K562 (cell line): ENCODE data around the gene ZNF628. TPM values are rescaled to one million over a fixed set of nuclear protein-coding genes. Genes with fewer than 3 reads are reported as not detected.

Experiments used
- ASH1L ChIP-seq: fragments of 450-650 bp; IDR thresholded peaks from 2 replicates; pipeline ENCODE4 v1.6.1; 2018; ENCODE audit warnings: borderline replicate concordance, mild to moderate bottlenecking, low read depth; ENCODE audit not compliant: partially characterized antibody
- CBX2 ChIP-seq: fragments of 200-600 bp; sonication (generic); IDR thresholded peaks from one replicate; pipeline ENCODE4 v1.6.1; 2012; ENCODE audit warnings: mild to moderate bottlenecking, low read length, inconsistent platforms; ENCODE audit not compliant: insufficient read depth, poor library complexity, severe bottlenecking
- CC2D1A ChIP-seq: fragments of 450-650 bp; IDR thresholded peaks from 2 replicates; pipeline ENCODE4 v1.6.1; 2017; ENCODE audit warnings: mild to moderate bottlenecking
- CGGBP1 ChIP-seq: fragments of 250-450 bp; sonication (Bioruptor Pico); IDR thresholded peaks from 2 replicates; pipeline ENCODE4 v1.9.0; 2021; ENCODE audit warnings: mild to moderate bottlenecking
- DEAF1 ChIP-seq: fragments of 450-650 bp; formaldehyde crosslinking; IDR thresholded peaks from 2 replicates; pipeline ENCODE4 v1.4.0; 2020; ENCODE audit warnings: mild to moderate bottlenecking, moderate library complexity
- ELF1 ChIP-seq: fragments of 200-800 bp; sonication (Bioruptor generic); IDR thresholded peaks from 2 replicates; pipeline ENCODE4 v1.6.1; 2016; ENCODE audit warnings: missing genetic modification characterization, missing compliant biosample characterization
- EP300 ChIP-seq: IDR thresholded peaks from 2 replicates; pipeline ENCODE4 v1.6.1; 2012; ENCODE audit warnings: low read length, improper control_type of control experiment
- FOSL1 ChIP-seq: fragments of 200-800 bp; sonication (Bioruptor generic); conservative IDR thresholded peaks from 2 replicates; pipeline ENCODE4 v1.6.1; 2016; ENCODE audit warnings: missing genetic modification characterization, missing compliant biosample characterization
- FUS ChIP-seq: fragments of 200-400 bp; formaldehyde crosslinking; optimal IDR thresholded peaks from 2 replicates; pipeline ENCODE3; 2017; ENCODE audit warnings: low read depth, low read length
- HNRNPUL1 ChIP-seq: fragments of 200-400 bp; formaldehyde crosslinking; IDR thresholded peaks from 2 replicates; pipeline ENCODE4 v1.6.1; 2017; ENCODE audit warnings: low read length
- NCOA4 ChIP-seq: fragments of 450-650 bp; IDR thresholded peaks from 2 replicates; pipeline ENCODE4 v1.6.1; 2018; ENCODE audit warnings: mild to moderate bottlenecking; ENCODE audit not compliant: partially characterized antibody
- PPARD ChIP-seq: fragments of 250-450 bp; sonication (Bioruptor Pico); IDR thresholded peaks from 2 replicates; pipeline ENCODE4 v1.8.0; 2022; ENCODE audit warnings: inconsistent platforms, mild to moderate bottlenecking, moderate library complexity
- PYGO2 ChIP-seq: fragments of 450-650 bp; IDR thresholded peaks from 2 replicates; pipeline ENCODE4 v1.6.1; 2016; ENCODE audit warnings: mild to moderate bottlenecking, missing genetic modification characterization, moderate library complexity, missing compliant biosample characterization
- RFX7 ChIP-seq: fragments of 250-450 bp; sonication (Bioruptor Pico); IDR thresholded peaks from 2 replicates; pipeline ENCODE4 v1.5.1; 2021; ENCODE audit warnings: mild to moderate bottlenecking
- RNF2 ChIP-seq: sonication (generic); IDR thresholded peaks from 2 replicates; pipeline ENCODE4 v1.6.1; 2016
- SIN3B ChIP-seq: fragments of 450-650 bp; IDR thresholded peaks from 2 replicates; pipeline ENCODE4 v1.6.1; 2017; ENCODE audit warnings: low read depth, mild to moderate bottlenecking, moderate library complexity
- SIRT6 ChIP-seq: IDR thresholded peaks from one replicate; pipeline ENCODE4 v1.6.1; 2012; ENCODE audit warnings: low read depth, mild to moderate bottlenecking, control low read depth, inconsistent platforms, low read length, moderate library complexity
- USF2 ChIP-seq: sonication (generic); formaldehyde crosslinking; IDR thresholded peaks from 2 replicates; pipeline ENCODE4 v1.5.0; 2020; ENCODE audit warnings: missing genetic modification reagents
- ZBTB33 ChIP-seq: sonication (generic); formaldehyde crosslinking; IDR thresholded peaks from 2 replicates; pipeline ENCODE4 v1.8.1; 2023; ENCODE audit warnings: mild to moderate bottlenecking, missing genetic modification reagents
- ZNF146 ChIP-seq: IDR thresholded peaks from one replicate; pipeline ENCODE4 v1.6.1; 2018; ENCODE audit warnings: missing compliant biosample characterization; ENCODE audit not compliant: unreplicated experiment
- ZNF174 ChIP-seq: fragments of 250-450 bp; sonication (Bioruptor Pico); IDR thresholded peaks from 2 replicates; pipeline ENCODE4 v1.4.0; 2020; ENCODE audit warnings: mild to moderate bottlenecking
- ZNF398 ChIP-seq: fragments of 250-450 bp; sonication (Bioruptor Pico); IDR thresholded peaks from 2 replicates; pipeline ENCODE4 v1.8.0; 2021; ENCODE audit warnings: moderate library complexity, mild to moderate bottlenecking, inconsistent platforms
- ZNF780A ChIP-seq: fragments of 250-450 bp; sonication (Bioruptor Pico); IDR thresholded peaks from 2 replicates; pipeline ENCODE4 v1.5.0; 2021; ENCODE audit warnings: mild to moderate bottlenecking
- ZNF785 ChIP-seq: fragments of 250-450 bp; sonication (Bioruptor Pico); IDR thresholded peaks from 2 replicates; pipeline ENCODE4 v1.4.0; 2020; ENCODE audit warnings: mild to moderate bottlenecking
- polyA plus RNA-seq, 8 experiments: library from polyadenylated mRNA; depleted of rRNA in 4 of 8; stranded (reverse) in 5 of 8; unstranded in 3 of 8; fragments of >200 nt; fragmentation: Nextera tagmentation in 2 of 8; fragmentation: Illumina TruSeq in 1 of 8; extraction: Ambion mirVana in 2 of 8; extraction: Trizol in 1 of 8; gene quantifications; 2 replicates each; pipeline versions ENCODE4 v1.2.1 to v1.2.3, GENCODE V29; 2011 to 2014; ENCODE audit warnings: inconsistent platforms in 1 of 8, missing spikeins in 1 of 8
- total RNA-seq, 7 experiments: library from RNA; depleted of rRNA in 6 of 7; stranded (reverse); fragments of >200 nt in 6 of 7; fragmentation: Illumina TruSeq in 2 of 7; extraction: Trizol in 2 of 7; gene quantifications; 2 replicates each; pipeline versions ENCODE4 v1.2.1 to v1.2.3, GENCODE V29; 2011 to 2021; ENCODE audit warnings: low replicate concordance in 1 of 7

The ZNF628 gene
- total and polyA plus RNA-seq, 9 of the 15 experiments (the other 6 are each of a cell fraction or from before 2014, with no cell fraction given): 0.13 to 13.6 (median 2.2) TPM; not detected in 3

- TF ChIP-seq ZNF398 (CRISPR knock-in tag) (no peak), DEAF1 (CRISPR knock-in tag) (no peak), ZNF780A (CRISPR knock-in tag) (no peak), CGGBP1 (no peak), ZNF785 (CRISPR knock-in tag) (no peak), FOSL1 (tag) (peak; percentile 9), ASH1L (peak; percentile 63), FUS (no peak), CBX2 (no peak), ZNF146 (CRISPR knock-in tag) (no peak), SIN3B (no peak), PPARD (CRISPR knock-in tag) (no peak), USF2 (CRISPR knock-in tag) (peak; percentile 49; the same call in 1 of the 2 replicates), ZBTB33 (CRISPR knock-in tag) (peak; percentile 61; the same call in 1 of the 2 replicates), RFX7 (CRISPR knock-in tag) (0 out of 2 replicates have a peak, but pooled peaks have one; percentile 18), CC2D1A (no peak), ELF1 (tag) (no peak), ZNF174 (CRISPR knock-in tag) (no peak), EP300 (no peak), SIRT6 (no peak), NCOA4 (no peak), RNF2 (peak; percentile 85), HNRNPUL1 (no peak), PYGO2 (no peak)
Observed at GRCh38 chr19:55476100-55476775, at the start of gene ZNF628 (continued).
